HUDEP-2 (cell line): ENCODE measurements around the gene ATP6V1A.

Source experiments
- DNase-seq, 76 experiments: peaks; one replicate each; lab custom pipeline; 2025; ENCODE audit not compliant: unreplicated experiment in 76 of 76; lab: John Stamatoyannopoulos, UW

ATP6V1A gene

DNA sequence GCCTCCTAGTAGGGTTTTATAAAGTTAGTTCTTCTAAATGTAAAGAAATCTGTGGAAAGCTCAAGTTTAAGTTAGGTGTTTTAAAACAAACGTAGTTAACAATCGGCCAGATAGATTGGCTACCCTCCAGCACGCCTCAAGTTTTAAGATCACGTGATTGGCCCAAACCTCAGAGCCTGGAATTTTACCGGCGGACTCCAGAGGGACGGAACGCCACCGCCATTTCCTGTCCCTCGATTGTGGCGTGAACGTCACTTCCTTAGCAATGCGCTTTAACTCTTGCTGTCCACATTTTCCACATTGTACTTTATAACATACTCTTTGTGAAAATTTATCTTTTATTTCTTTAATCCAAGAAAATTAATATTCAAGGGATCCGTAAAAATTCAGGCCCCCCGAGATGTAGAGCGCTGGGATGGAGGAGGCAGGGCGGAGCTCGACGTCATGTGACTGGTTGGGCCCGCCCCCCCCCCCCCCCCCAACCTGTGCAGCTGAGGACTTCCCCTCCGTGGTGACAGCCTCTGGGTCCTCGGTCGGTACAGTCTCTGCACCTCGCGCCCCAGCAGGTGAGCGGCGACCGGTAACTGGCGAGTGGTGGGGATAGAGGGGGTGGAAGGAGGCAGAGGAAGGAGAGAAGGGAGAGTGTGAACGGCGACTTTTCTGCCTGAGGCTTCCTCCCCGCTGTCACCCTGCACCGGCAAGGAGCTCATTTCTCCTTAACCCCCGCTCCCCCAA lies at the start of gene ATP6V1A:
Gene ATP6V1A (plus strand): TSS at position 488 of the 735 bp plus-strand sequence. CDS start 31,719 bp downstream, outside the sequence.
- peak in 75 of 76 experiments; percentile 12 to 91 (median 79) for DNase-seq

GRCh38 chr3:113697500-113698090 lies 49.2 kb upstream of the ATP6V1A start:
- peak in 1 of 76 experiments; percentile 6 for DNase-seq

GRCh38 chr3:113698213-113698742 lies 48.6 kb upstream of the ATP6V1A start:
- no peak for DNase-seq

- peak in 31 of 76 experiments; percentile 2 to 52 (median 19) for DNase-seq
These were observed 47.9 kb upstream of the ATP6V1A start for GRCh38 chr3:113698956-113699355.

DNA sequence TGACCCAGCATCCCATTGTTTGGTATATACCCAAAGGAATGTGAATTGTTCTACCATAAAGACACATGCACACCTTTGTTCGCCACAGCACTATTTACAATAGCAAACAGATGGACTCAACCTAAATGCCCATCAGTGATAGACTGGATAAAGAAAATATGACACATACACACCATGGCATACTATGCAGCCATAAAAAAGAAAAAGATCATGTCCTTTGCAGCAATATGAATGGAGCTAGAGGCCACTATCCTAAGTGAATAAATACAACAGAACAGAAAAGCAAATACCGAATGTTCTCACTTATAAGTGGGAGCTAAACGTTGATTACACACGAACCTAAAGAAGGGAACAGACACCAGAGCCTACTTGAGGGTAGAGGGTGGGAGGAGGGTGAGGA lies 39.0 kb upstream of the ATP6V1A start:
- DNase-seq, result no peak

DNA sequence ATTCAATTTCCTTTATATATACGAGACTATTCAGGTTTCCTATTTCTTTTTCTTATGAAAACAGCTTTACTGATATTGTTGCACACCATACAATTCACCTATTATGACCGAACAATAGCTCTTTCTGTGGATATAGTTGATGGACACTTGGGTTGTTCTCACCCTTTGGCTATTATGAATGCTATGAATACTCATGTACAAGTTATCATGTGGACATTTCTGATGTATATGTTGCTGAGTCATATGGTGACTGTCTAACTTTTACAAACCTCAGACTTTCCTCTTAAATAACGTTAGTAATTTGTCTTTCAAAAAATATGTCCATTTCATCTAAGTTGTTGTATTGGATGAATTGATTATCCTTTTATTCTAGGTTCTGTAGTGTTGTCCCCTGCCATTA lies 34.7 kb upstream of the ATP6V1A start:
- DNase-seq, result no peak

GRCh38 chr3:113714702-113715101 lies 32.1 kb upstream of the ATP6V1A start:
- no peak for DNase-seq

DNA sequence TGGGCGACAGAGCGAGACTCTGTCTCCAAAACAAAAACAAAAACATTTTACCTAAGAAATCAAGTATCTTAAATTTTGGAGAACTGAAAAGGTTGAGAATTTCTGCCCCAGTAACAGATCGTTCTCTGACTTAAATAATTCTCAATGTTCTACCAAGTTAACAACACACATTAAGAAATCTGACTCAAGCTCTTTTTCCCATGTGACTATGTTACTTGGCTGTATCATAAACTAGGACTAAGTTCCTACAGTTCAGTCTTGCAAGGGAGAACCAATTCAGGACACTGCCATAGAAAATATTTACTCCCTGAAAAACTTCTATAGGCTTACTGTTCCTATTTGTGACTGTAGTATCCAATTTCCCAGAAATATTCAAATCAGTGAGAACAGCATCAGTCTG lies 29.5 kb upstream of the ATP6V1A start:
- DNase-seq, result no peak

GRCh38 chr3:113717818-113718217 lies 29.0 kb upstream of the ATP6V1A start:
- DNase-seq, result no peak

- DNase-seq, result no peak
These were observed 27.5 kb upstream of the ATP6V1A start for GRCh38 chr3:113719294-113719693.

- DNase-seq, result no peak
These were observed 27.1 kb upstream of the ATP6V1A start for GRCh38 chr3:113719758-113720157.

DNA sequence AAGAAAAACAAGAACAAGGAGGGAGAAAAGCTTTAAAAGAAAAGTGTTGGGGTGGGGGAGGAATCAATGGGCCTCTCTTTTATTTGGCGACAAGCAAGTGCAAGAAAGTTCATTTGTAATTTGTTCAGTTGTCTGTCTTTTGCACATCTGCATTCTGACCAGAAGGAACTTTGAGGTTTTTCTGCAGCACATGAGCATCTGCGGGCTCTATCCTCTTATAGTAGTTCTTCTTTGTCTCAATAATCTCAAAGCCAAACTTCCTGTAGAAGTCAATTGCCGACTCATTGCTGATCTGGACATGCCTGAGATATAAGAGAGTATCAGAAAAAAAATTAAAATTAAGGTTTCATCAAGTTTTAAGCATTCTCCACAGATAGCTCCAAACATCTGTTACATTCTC lies 25.2 kb upstream of the ATP6V1A start:
- no peak for DNase-seq

GRCh38 chr3:113728661-113729060 lies 18.2 kb upstream of the ATP6V1A start:
- no peak for DNase-seq

- no peak for DNase-seq
These were observed 16.3 kb upstream of the ATP6V1A start for GRCh38 chr3:113730550-113730949.

- no peak for DNase-seq
These were observed 15.1 kb upstream of the ATP6V1A start for GRCh38 chr3:113731694-113732093.

DNA sequence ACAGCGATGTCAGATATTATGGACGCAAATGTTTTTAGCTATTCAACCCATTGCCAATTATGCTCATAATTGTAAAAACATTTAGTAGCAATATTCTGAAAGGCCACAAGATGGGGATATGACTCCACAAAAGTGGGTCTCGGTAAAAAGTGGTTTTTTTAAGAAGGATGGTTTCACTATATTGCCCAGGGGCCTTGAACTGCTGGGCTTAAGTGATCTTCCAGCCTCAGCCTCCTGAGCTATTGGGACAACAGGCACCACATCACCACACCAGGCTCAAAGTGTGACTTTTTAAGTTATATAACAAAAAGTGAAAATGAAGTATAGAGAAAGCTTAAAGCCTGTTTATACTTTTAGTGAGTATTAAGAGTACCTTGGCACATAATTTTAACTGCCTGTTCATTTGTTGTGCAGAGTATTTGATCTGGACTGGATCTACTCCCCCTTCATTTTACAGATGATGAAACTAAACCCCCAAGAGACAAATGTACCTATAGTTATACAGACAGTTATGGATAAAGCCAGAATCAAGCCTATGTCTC lies 10.2 kb upstream of the ATP6V1A start:
- DNase-seq, result peak in 30 of 76 experiments; percentile 7 to 62 (median 31)

GRCh38 chr3:113741086-113741485 lies 5.7 kb upstream of the ATP6V1A start:
- no peak for DNase-seq

DNA sequence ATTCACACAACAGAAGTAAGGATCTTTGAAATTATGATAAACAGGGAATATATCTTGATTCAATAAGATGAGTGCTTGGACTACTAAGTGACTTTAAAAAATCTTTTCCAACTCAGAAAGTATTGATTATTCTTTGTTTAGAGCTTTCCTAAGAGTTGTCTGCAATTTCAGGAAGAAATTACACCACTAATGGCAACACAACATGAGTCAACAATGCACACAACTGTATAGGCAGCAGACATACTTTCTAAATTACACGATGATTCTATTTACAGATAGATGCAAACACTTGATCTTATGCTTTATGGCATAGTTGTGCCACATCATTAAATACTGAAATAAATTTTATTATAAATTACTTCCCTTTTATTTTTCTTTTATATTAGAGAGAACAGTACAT lies 5.2 kb upstream of the ATP6V1A start:
- no peak for DNase-seq

GRCh38 chr3:113743006-113743630 lies 3.7 kb upstream of the ATP6V1A start:
- DNase-seq, result no peak

DNA sequence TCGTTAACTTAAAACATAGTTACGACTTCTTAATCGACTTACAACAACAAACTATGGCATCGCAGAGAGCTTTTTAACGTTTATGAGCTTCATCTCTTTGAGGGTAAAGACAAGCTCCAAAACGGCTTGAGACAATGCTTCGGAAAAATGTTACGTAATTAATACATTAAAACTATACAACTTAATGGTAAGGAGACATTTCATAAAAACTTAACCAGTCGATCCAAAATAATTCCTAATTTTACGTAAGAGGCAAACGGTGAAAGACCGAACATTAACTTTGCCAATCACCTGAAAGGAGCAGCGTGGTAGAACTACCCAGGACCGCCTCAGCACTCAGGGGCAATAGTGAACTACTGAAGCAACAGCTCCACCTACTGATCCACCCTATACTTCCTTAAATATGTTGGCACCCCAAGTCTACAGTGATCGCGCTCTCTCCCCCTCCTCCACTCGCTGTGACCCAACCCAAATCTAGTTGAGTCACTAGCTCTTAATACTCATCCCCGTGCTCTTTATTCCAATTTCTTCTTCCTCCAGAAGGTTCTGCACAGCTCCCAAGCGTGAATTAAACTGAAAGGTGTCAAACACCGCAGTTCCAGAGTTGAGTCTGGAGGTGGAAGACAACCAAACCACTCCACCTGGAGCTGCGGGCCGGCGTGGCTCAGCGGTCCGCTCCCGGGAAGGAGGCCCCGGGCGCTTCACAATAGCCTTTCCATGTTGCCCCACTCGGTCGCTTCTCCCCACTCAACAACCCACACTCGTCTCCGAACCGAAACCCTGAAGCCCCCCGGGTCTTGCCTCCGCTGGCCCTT lies 1.7 kb upstream of the ATP6V1A start:
- DNase-seq, result peak in 73 of 76 experiments; percentile 5 to 88 (median 62)
